Cardiac atrium fibroblast (primary cell): Measurements from ENCODE around the gene NFAT5. TPM values are rescaled to one million over a fixed set of nuclear protein-coding genes. Genes with fewer than 3 reads are reported as not detected.

ENCODE experiments used
- total RNA-seq: library from RNA; depleted of rRNA; stranded (reverse); fragments of >200 nt; gene quantifications from 2 replicates; pipeline ENCODE4 v1.2.3, GENCODE V29; 2015

The NFAT5 gene, protein sequence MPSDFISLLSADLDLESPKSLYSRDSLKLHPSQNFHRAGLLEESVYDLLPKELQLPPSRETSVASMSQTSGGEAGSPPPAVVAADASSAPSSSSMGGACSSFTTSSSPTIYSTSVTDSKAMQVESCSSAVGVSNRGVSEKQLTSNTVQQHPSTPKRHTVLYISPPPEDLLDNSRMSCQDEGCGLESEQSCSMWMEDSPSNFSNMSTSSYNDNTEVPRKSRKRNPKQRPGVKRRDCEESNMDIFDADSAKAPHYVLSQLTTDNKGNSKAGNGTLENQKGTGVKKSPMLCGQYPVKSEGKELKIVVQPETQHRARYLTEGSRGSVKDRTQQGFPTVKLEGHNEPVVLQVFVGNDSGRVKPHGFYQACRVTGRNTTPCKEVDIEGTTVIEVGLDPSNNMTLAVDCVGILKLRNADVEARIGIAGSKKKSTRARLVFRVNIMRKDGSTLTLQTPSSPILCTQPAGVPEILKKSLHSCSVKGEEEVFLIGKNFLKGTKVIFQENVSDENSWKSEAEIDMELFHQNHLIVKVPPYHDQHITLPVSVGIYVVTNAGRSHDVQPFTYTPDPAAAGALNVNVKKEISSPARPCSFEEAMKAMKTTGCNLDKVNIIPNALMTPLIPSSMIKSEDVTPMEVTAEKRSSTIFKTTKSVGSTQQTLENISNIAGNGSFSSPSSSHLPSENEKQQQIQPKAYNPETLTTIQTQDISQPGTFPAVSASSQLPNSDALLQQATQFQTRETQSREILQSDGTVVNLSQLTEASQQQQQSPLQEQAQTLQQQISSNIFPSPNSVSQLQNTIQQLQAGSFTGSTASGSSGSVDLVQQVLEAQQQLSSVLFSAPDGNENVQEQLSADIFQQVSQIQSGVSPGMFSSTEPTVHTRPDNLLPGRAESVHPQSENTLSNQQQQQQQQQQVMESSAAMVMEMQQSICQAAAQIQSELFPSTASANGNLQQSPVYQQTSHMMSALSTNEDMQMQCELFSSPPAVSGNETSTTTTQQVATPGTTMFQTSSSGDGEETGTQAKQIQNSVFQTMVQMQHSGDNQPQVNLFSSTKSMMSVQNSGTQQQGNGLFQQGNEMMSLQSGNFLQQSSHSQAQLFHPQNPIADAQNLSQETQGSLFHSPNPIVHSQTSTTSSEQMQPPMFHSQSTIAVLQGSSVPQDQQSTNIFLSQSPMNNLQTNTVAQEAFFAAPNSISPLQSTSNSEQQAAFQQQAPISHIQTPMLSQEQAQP (N-terminal part only)
- total RNA-seq, result 16.0 and 21.8 TPM in 2 replicates

GRCh38 chr16:69565671-69566239 lies at the start of gene NFAT5:
Gene NFAT5 (plus strand): TSS chr16:69565966. CDS start chr16:69566302, 336 bp downstream.

GRCh38 chr16:69726313-69727060 lies 160.7 kb downstream of the NFAT5 start, which contains the start of gene NQO1:
Gene NQO1 (minus strand): TSS chr16:69726560. CDS start chr16:69726439, 121 bp downstream.

Other genes with a start within 250 kb of the NFAT5 start
- 11.0 and 13.4 TPM in 2 replicates for gene PDF, start 235.4 kb upstream of the NFAT5 start, total RNA-seq
- gene COG8, start 226.4 kb upstream of the NFAT5 start, total RNA-seq, result 33.4 and 53.8 TPM in 2 replicates
- gene NIP7, start 226.2 kb upstream of the NFAT5 start, total RNA-seq, result 19.6 and 25.8 TPM in 2 replicates
- gene TMED6, start 214.2 kb upstream of the NFAT5 start, total RNA-seq, result not detected in 2 replicates
- 13.0 and 15.2 TPM in 2 replicates for gene TERF2, start 180.0 kb upstream of the NFAT5 start, total RNA-seq
- 37.7 and 48.0 TPM in 2 replicates for gene CYB5B, start 141.3 kb upstream of the NFAT5 start, total RNA-seq
- 589 and 681 TPM in 2 replicates for gene NQO1, start 160.6 kb downstream of the NFAT5 start, total RNA-seq
- 22.2 and 36.3 TPM in 2 replicates for gene NOB1, start 189.0 kb downstream of the NFAT5 start, total RNA-seq
- gene WWP2, start 196.4 kb downstream of the NFAT5 start, total RNA-seq, result 21.7 and 32.9 TPM in 2 replicates